HG03175 (cell line): Measurements from ENCODE around the gene KATNA1.
A peak's percentile ranks its signal among the peaks of the same experiment; 100 is the strongest.

Experiments used
- ATAC-seq: cut with Tn5 transposase; IDR thresholded peaks from one replicate; pipeline ENCODE4 v1.9.1; 2021; ENCODE audit warnings: mild to moderate bottlenecking, moderate library complexity; ENCODE audit not compliant: unreplicated experiment

KATNA1 gene

GRCh38 chr6:149614337-149614736 lies 34.2 kb downstream of the KATNA1 start:
- no peak for ATAC-seq

DNA sequence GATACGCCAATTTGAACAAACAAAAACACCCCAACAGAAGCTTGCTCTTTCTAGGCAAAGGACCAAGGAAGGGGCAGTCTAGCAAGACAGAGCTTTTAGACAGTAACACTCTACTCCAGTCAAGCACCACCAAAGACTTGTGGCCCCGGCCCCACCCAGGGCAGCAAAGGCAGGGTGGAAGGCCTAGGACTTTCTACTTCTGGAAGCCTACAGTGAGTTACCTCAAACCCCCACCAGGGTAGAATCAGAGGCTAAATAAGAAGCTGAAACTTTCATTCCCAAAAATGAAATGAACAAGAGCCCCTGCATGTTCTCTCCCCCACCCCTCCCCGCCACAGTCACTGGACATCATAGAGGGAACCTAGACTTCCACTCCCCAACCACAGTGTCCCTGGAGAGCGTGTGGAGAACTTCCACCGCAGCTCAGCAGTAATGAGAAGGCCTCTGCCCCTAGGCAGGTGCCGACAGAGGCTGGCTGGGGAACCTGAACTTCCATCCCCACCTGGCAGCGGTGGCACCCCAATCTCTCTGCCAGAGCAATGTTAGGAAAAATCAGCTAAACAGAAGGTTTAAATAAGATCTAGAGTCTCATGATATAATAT lies 40.0 kb downstream of the KATNA1 start:
- ATAC-seq = no peak

DNA sequence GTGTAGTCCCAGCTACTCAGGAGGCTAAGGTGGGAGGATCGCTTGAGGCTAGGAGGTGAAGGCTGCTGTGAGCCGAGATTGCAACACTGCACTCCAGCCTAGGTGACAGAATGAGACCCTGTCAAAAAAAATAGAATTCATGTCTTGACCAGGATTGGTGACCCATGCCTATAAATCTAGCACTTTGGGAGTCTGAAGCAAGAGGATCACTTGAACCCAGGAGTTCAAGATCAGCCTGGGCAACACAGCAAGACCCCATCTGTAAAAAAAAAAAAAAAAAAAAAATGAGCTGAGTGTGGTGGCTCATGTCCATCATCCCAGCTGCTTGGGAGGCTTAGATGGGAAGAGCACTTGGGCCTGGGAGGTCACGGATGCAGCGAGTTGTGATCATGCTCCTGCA lies 48.0 kb downstream of the KATNA1 start:
- no peak for ATAC-seq

GRCh38 chr6:149593408-149593807 lies 55.1 kb downstream of the KATNA1 start:
- ATAC-seq = no peak

DNA sequence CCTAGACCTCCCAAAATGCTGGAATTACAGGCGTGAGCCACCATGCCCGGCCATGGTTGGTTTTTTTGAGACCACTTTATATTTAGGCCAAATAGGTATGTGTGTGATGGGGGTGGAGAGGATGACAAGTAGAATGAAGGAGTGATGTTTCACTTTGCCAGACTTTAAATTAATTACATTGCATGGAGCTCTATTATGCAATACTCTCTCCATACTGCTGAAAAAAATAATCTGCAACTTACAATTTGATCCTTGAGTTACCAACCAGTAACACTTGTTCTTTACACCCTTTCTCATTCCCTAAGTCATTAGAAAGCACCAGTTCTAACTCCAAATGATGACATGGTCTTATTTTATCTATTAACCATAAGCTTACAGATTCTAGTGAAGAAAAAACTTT lies 55.5 kb downstream of the KATNA1 start:
- no peak for ATAC-seq

- no peak for ATAC-seq
Observed at GRCh38 chr6:149586149-149586548, 62.4 kb downstream of the KATNA1 start.

GRCh38 chr6:149581349-149581748 lies 67.2 kb downstream of the KATNA1 start:
- no peak for ATAC-seq

- no peak for ATAC-seq
Observed at GRCh38 chr6:149580880-149581279, 67.6 kb downstream of the KATNA1 start.

GRCh38 chr6:149567945-149568585 lies 80.4 kb downstream of the KATNA1 start:
- no peak for ATAC-seq

- no peak for ATAC-seq
Observed at GRCh38 chr6:149567194-149567586, 81.3 kb downstream of the KATNA1 start.

GRCh38 chr6:149566410-149567193 lies 81.9 kb downstream of the KATNA1 start:
- ATAC-seq = peak; percentile 28

GRCh38 chr6:149565527-149566409 lies 82.7 kb downstream of the KATNA1 start, which contains the start of gene GINM1:
Gene GINM1, plus strand, starts transcription at chr6:149566375. Its CDS starts 40 bp downstream, at chr6:149566415.
- ATAC-seq = peak; percentile 82

DNA sequence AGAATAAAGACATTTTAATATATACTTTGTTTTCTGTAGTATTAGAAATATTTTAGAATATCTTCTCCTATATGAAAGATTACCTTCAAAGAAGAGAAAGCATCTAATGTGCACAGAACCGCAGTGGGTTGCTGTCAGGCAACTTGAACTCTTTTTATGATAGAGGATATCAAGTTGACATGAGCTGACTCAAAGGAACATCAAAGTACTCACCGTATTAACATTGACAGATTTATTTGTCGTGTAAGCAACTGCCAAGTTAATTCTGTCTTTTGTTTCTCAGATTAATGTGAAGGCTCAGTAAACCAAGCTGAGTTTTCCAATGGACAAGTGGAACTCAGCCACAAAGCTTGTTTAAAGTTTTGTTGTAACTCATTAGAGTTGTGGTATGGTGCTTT lies 84.6 kb downstream of the KATNA1 start:
- ATAC-seq = no peak

GRCh38 chr6:149563203-149563927 lies 85.1 kb downstream of the KATNA1 start:
- ATAC-seq = no peak

DNA sequence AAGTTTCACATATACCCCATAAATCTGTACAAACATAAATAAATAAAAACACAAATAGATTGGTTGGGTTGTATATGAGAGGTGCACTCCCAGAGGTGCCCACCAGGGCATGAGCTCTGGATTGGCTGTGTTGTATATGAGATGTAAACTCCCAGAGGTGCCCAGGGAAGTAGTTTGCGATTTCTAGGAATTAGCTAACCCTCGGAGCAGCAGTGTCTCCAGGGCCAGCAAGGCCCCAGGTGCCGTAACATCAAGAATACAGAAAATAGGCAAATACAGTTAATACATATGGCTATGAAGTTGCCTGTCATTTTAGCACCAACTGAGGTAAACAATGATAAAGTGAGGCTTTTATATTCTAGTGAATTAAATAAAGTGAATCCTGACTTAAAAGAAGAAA lies 87.8 kb downstream of the KATNA1 start:
- no peak for ATAC-seq

DNA sequence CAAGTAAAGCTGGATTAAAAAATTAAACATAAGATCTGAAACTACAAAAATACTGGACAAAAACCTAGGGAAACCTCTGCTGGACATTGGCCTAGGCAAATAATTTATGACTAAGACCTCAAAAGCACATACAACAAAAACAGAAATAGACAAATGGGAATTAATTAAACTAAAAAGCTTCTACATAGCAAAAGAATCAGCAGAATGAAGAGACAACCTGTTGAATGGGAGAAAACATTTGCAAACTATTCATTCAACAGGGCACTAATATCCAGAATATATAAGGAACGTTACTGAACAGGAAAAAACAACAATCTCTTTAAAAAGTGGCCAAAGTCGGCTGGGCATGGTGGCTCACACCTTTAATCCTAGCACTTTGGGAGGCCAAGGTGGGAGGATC lies 89.1 kb downstream of the KATNA1 start:
- ATAC-seq = no peak

GRCh38 chr6:149558029-149558428 lies 90.5 kb downstream of the KATNA1 start:
- ATAC-seq = no peak

DNA sequence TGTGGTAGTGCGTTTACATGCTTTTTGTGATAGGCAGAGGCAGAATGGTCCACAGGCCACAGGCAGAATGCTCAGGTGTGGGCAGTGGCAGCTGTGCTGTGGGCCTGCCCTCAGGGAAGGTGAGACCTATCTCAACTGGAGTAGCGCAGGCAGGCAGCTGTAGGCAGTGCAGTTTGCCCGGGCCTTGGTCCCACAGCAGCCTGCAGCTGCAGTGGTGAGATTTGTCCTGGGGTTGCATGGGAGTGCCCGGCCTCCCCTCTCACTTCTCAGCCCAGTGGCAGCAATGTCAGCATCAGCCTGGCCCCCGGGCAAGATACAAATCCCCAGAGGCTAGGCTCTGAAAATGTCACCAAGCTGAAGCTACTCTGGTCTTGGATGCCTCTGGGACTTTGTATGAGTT lies 96.6 kb downstream of the KATNA1 start:
- no peak for ATAC-seq

DNA sequence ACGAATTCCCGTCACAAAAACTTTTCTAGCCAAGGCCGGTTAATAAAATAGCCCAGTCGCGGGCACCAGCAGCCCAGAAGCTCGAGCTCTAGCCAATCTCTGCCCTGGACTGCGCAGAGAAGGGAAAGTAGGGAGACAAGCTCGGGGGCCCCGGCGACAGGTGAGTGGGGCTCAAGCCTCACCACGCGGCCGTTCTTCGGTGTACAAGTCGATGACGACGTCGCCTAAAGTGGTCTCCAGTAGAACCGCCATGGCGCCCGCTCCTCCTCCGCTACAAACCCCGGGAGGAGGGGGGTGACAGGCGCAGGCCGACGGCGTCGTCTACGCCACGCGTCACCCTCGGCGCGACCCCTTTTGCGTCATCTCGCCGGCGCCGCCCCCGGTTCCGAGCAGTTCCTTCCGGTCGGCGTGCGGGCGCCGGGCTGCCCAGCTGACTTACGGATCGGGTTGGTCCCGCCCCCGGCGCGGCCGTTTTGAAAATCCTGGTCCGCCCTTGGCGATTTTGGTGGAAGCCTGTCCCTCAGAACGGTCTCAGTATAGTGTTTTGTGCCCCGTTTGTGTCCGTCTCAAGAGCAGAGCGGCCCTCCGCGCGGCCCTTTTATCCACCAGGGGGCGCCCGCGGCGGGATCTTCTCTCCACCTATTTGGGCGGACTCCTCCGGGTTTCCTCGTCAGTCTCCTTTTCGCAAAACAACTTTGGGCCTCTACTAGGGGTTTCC lies 102.6 kb downstream of the KATNA1 start, which contains the start of gene PPIL4:
TSS of gene PPIL4 (minus strand) at position 290 of the 718 bp plus-strand sequence. CDS start at position 252, 38 bp downstream.
- peak; percentile 88 for ATAC-seq
